ENCODE measurements around the gene TRABD2B. TPM values are rescaled to one million over a fixed set of nuclear protein-coding genes. Genes with fewer than 3 reads are reported as not detected.

Gene TRABD2B
- total and polyA plus RNA-seq, 7 donors: 0.08 to 0.76 (median 0.42) TPM

GRCh38 chr1:48039088-48040054 lies 42.2 kb upstream of the TRABD2B start:
- no peak overlapping the region for H3K4me3 ChIP-seq
- H3K27me3 ChIP-seq (ENCODE audit: insufficient read depth in 3 of 3, low read length in 2 of 3): peaks cover 0 to 4% (median 0%) of the 10 kb centered on the region in 3 donors
- intact Hi-C loops (cut with DNase I): loop anchor here in 1 of 2 donors (10.0 kb wide), 1 partner anchor 245 kb away; no protein-coding TSS in a partner anchor
- ATAC-seq: no peak
- TF ChIP-seq CTCF (IDR thresholded peaks at IDR 0.05): no peak
- H3K27ac ChIP-seq: no peak overlapping the region
- 43 to 50% (median 47%) methylated on average over 12 of the region's 12 CpGs for WGBS, 3 donors
- H3K9me3 ChIP-seq: no peaks in the 10 kb centered on the region
- H3K36me3 ChIP-seq (ENCODE audit: insufficient read depth in 1 of 2, low read depth in 1 of 2): no peaks in the 10 kb centered on the region
- no peak for DNase-seq
- H3K4me1 ChIP-seq: no peaks in the 10 kb centered on the region

GRCh38 chr1:48038270-48038767 lies 41.1 kb upstream of the TRABD2B start:
- DNase-seq: no peak

GRCh38 chr1:48036710-48037355 lies 39.6 kb upstream of the TRABD2B start:
- DNase-seq (no peak), ATAC-seq (peak in 2 of 4 donors; percentile 63 to 67)
- Histone ChIP-seq H3K27me3 (ENCODE audit: insufficient read depth in 3 of 3, low read length in 2 of 3) (peaks cover 0 to 4% (median 0%) of the 10 kb centered on the region in 3 donors), H3K27ac (no peak overlapping the region), H3K36me3 (ENCODE audit: insufficient read depth in 1 of 2, low read depth in 1 of 2) (no peaks in the 10 kb centered on the region), H3K4me1 (no peaks in the 10 kb centered on the region), H3K9me3 (no peaks in the 10 kb centered on the region), H3K4me3 (no peak overlapping the region)
- intact Hi-C loops (cut with DNase I): no loop called here
- no peak for TF ChIP-seq CTCF (IDR thresholded peaks at IDR 0.05)
- WGBS, 3 donors: 74 to 77% (median 75%) methylated on average over 3 of the region's 3 CpGs

More at GRCh38 chr1:48038270-48038767, 41.1 kb upstream of the TRABD2B start:
- Histone ChIP-seq H3K27me3 (ENCODE audit: insufficient read depth in 3 of 3, low read length in 2 of 3) (peaks cover 0 to 4% (median 0%) of the 10 kb centered on the region in 3 donors), H3K9me3 (no peaks in the 10 kb centered on the region), H3K27ac (no peak overlapping the region), H3K4me1 (no peaks in the 10 kb centered on the region), H3K36me3 (ENCODE audit: insufficient read depth in 1 of 2, low read depth in 1 of 2) (no peaks in the 10 kb centered on the region), H3K4me3 (no peak overlapping the region)
- ATAC-seq: no peak
- WGBS, 3 donors: 79 to 80% (median 79%) methylated on average over 2 of the region's 2 CpGs
- intact Hi-C loops (cut with DNase I): no loop called here
- no peak for TF ChIP-seq CTCF (IDR thresholded peaks at IDR 0.05)

DNA sequence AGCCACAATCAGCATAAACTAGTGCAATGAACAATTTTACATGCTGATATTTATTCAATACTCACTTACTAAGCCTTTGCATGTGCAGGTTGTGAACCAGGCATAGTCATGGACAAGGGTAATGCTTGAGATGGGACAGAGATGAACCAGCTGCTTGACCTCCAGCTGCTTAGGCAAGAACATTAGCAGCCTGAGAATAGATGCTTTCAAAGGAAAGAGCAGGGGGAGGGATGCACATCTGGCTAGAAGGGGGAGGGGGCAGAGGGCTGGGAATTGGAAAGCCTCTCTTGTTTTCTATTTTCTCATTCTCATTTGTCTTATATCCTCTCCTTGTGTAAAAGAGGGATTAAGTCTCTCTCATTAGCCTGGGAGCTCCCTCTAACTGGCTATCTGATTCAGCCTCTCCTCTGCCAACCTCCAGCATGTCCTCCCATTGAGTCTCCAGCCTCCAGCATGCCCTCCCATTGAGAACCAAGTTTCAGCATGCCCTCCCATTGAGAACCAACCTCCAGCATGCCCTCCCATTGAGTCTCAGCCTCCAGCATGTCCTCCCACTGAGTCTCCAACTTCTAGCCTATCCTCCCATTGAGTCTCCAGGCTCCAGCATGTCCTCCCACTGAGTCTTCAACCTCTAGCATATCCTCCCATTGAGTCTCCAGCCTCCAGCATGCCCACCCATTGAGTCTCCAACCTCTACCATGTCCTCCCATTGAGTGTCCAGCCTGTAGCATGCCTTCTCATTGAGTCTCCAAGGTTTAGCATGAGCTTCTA lies 38.4 kb upstream of the TRABD2B start:
- TF ChIP-seq CTCF (IDR thresholded peaks at IDR 0.05): no peak
- ATAC-seq (no peak), DNase-seq (no peak)
- H3K36me3 ChIP-seq (ENCODE audit: insufficient read depth in 1 of 2, low read depth in 1 of 2): no peaks in the 10 kb centered on the region
- intact Hi-C loops (cut with DNase I): no loop called here
- H3K4me3 ChIP-seq: no peak overlapping the region
- H3K27me3 ChIP-seq (ENCODE audit: insufficient read depth in 3 of 3, low read length in 2 of 3): peaks cover 0 to 4% (median 0%) of the 10 kb centered on the region in 3 donors
- H3K27ac ChIP-seq: no peak overlapping the region
- H3K4me1 ChIP-seq: no peaks in the 10 kb centered on the region
- H3K9me3 ChIP-seq: no peaks in the 10 kb centered on the region

Measured in psoas muscle (tissue), 8 donors.